HepG2 (cell line): ENCODE results near the gene UBR7. TPM values are rescaled to one million over a fixed set of nuclear protein-coding genes. Genes with fewer than 3 reads are reported as not detected.

Source experiments
- CENPT ChIP-seq: sonication (generic); formaldehyde crosslinking; IDR thresholded peaks from 2 replicates; pipeline ENCODE4 v1.8.0; 2022; ENCODE audit warnings: low read depth, mild to moderate bottlenecking, moderate library complexity, missing genetic modification reagents
- ISX ChIP-seq: sonication (generic); formaldehyde crosslinking; conservative IDR thresholded peaks from 2 replicates; pipeline ENCODE4 v1.5.0; 2020; ENCODE audit warnings: missing genetic modification reagents
- KDM2A ChIP-seq: sonication (generic); formaldehyde crosslinking; IDR thresholded peaks from 2 replicates; pipeline ENCODE4 v1.4.0; 2020; ENCODE audit warnings: low read depth, missing genetic modification reagents, borderline replicate concordance
- KLF13 ChIP-seq: sonication (generic); formaldehyde crosslinking; IDR thresholded peaks from 2 replicates; pipeline ENCODE4 v1.4.0; 2020; ENCODE audit warnings: mild to moderate bottlenecking, missing genetic modification reagents
- NAIF1 ChIP-seq: sonication (generic); formaldehyde crosslinking; IDR thresholded peaks from 2 replicates; pipeline ENCODE4 v1.5.0; 2020; ENCODE audit warnings: mild to moderate bottlenecking, missing genetic modification reagents, borderline replicate concordance
- NFIC ChIP-seq: IDR thresholded peaks from 2 replicates; pipeline ENCODE4 v1.6.1; 2012; ENCODE audit warnings: mild to moderate bottlenecking, low read length, inconsistent platforms
- PHF5A ChIP-seq: IDR thresholded peaks from one replicate; pipeline ENCODE4 v1.6.1; 2018; ENCODE audit warnings: low read depth, missing genetic modification reagents; ENCODE audit not compliant: unreplicated experiment
- SIX4 ChIP-seq: sonication (generic); formaldehyde crosslinking; IDR thresholded peaks from 2 replicates; pipeline ENCODE4 v1.4.0; 2020; ENCODE audit warnings: missing genetic modification reagents
- ZFP36 ChIP-seq: fragments of 150-350 bp; IDR thresholded peaks from 2 replicates; pipeline ENCODE4 v1.6.1; 2018; ENCODE audit warnings: borderline replicate concordance, low read length, low read depth; ENCODE audit not compliant: partially characterized antibody
- ZFP37 ChIP-seq: sonication (generic); formaldehyde crosslinking; IDR thresholded peaks from 2 replicates; pipeline ENCODE4 v1.4.0; 2020; ENCODE audit warnings: missing genetic modification reagents, borderline replicate concordance
- ZFP41 ChIP-seq: sonication (generic); formaldehyde crosslinking; IDR thresholded peaks from 2 replicates; pipeline ENCODE4 v1.4.0; 2020; ENCODE audit warnings: mild to moderate bottlenecking, missing genetic modification reagents, borderline replicate concordance
- ZNF160 ChIP-seq: sonication (generic); formaldehyde crosslinking; IDR thresholded peaks from 2 replicates; pipeline ENCODE4 v1.8.0; 2022; ENCODE audit warnings: mild to moderate bottlenecking, inconsistent platforms, missing genetic modification reagents
- ZNF274 ChIP-seq: sonication (generic); formaldehyde crosslinking; IDR thresholded peaks from 2 replicates; pipeline ENCODE4 v1.5.1; 2020; ENCODE audit warnings: mild to moderate bottlenecking, missing genetic modification reagents
- ZNF34 ChIP-seq: sonication (generic); formaldehyde crosslinking; IDR thresholded peaks from 2 replicates; pipeline ENCODE4 v1.4.0; 2020; ENCODE audit warnings: mild to moderate bottlenecking, missing genetic modification reagents, borderline replicate concordance
- ZNF382 ChIP-seq: sonication (generic); formaldehyde crosslinking; IDR thresholded peaks from 2 replicates; pipeline ENCODE4 v1.5.0; 2020; ENCODE audit warnings: missing genetic modification reagents, mild to moderate bottlenecking, borderline replicate concordance
- ZNF546 ChIP-seq: sonication (generic); formaldehyde crosslinking; conservative IDR thresholded peaks from 2 replicates; pipeline ENCODE4 v1.8.1; 2023; ENCODE audit warnings: mild to moderate bottlenecking, missing genetic modification reagents
- polyA plus RNA-seq, 8 experiments: library from polyadenylated mRNA; depleted of rRNA in 3 of 8; stranded (reverse) in 7 of 8; unstranded in 1 of 8; fragments of >200 nt; fragmentation: Illumina TruSeq in 4 of 8; extraction: Trizol in 4 of 8; gene quantifications; 2 replicates each; pipeline versions ENCODE4 v1.2.1 to v1.2.3, GENCODE V29; 2011 to 2016; ENCODE audit warnings: low read depth in 4 of 8, missing spikeins in 1 of 8, mixed read lengths in 1 of 8; ENCODE audit not compliant: insufficient read depth in 1 of 8
- total RNA-seq, 5 experiments: library from RNA; depleted of rRNA; stranded (reverse); fragments of >200 nt; fragmentation: Illumina TruSeq; extraction: Trizol; gene quantifications; 2 replicates each; pipeline ENCODE4 v1.2.3, GENCODE V29; 2016; ENCODE audit warnings: low read depth in 1 of 5
- TF ChIP-seq, protein P1 (sequence below): sonication (generic); formaldehyde crosslinking; IDR thresholded peaks from 2 replicates; pipeline ENCODE4 v1.4.0; 2020; ENCODE audit warnings: low read depth, missing genetic modification reagents
- TF ChIP-seq, protein P2 (sequence below): sonication (generic); formaldehyde crosslinking; IDR thresholded peaks from 2 replicates; pipeline ENCODE4 v1.5.0; 2020; ENCODE audit warnings: missing genetic modification reagents, mild to moderate bottlenecking, borderline replicate concordance
- TF ChIP-seq, protein P3 (sequence below): sonication (generic); formaldehyde crosslinking; IDR thresholded peaks from 2 replicates; pipeline ENCODE4 v1.5.0; 2020; ENCODE audit warnings: missing genetic modification reagents
- TF ChIP-seq, protein P4 (sequence below), 2 experiments: sonication (generic) in 1 of 2; formaldehyde crosslinking in 1 of 2; IDR thresholded peaks; 2 replicates each; pipeline versions ENCODE4 v1.4.0 to v1.6.1; 2018 to 2020; ENCODE audit warnings: missing genetic modification reagents in 2 of 2, borderline replicate concordance in 1 of 2, low read depth in 1 of 2, mild to moderate bottlenecking in 1 of 2, missing biosample characterization in 1 of 2

UBR7 gene
- total and polyA plus RNA-seq, 2 of the 13 experiments (the other 11 are each of a cell fraction or from before 2014, with no cell fraction given) = 11.0 to 19.7 TPM

DNA sequence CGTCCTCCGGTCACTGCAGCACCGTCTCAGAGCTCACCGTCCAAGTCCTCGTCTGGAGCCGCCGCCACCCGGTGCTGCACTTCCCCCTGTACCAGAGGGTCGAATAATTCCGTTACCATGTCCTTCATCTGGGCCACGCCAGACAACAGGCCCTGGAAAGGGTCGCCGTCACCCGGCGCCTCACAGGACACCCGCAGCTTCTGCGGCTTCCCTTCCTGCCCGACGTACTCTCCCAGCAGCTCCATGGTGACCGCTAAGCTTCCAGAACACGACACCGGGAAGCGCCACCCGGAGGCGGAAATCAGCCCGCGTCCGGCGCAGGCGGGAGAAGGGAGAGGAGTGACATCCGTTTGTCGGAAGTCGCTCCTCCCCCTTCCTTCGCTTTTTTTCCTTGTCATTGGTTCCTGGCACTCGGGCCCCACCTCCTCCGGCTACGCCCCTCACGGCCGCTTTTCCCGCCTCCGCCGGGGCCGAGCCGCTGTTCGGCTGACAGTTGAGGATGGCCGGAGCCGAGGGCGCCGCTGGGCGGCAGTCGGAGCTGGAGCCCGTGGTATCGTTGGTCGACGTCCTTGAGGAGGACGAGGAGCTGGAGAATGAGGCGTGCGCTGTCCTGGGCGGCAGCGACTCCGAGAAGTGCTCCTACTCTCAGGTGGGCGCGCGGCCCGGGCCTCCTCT is at the start of gene UBR7, which contains the start of gene GON7 (continued):
- TF ChIP-seq, protein P1, sequence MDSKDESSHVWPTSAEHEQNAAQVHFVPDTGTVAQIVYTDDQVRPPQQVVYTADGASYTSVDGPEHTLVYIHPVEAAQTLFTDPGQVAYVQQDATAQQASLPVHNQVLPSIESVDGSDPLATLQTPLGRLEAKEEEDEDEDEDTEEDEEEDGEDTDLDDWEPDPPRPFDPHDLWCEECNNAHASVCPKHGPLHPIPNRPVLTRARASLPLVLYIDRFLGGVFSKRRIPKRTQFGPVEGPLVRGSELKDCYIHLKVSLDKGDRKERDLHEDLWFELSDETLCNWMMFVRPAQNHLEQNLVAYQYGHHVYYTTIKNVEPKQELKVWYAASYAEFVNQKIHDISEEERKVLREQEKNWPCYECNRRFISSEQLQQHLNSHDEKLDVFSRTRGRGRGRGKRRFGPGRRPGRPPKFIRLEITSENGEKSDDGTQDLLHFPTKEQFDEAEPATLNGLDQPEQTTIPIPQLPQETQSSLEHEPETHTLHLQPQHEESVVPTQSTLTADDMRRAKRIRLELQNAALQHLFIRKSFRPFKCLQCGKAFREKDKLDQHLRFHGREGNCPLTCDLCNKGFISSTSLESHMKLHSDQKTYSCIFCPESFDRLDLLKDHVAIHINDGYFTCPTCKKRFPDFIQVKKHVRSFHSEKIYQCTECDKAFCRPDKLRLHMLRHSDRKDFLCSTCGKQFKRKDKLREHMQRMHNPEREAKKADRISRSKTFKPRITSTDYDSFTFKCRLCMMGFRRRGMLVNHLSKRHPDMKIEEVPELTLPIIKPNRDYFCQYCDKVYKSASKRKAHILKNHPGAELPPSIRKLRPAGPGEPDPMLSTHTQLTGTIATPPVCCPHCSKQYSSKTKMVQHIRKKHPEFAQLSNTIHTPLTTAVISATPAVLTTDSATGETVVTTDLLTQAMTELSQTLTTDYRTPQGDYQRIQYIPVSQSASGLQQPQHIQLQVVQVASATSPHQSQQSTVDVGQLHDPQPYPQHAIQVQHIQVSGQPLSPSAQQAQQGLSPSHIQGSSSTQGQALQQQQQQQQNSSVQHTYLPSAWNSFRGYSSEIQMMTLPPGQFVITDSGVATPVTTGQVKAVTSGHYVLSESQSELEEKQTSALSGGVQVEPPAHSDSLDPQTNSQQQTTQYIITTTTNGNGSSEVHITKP (CRISPR knock-in tag) = no peak
- TF ChIP-seq CENPT (CRISPR knock-in tag) (no peak), ZNF160 (CRISPR knock-in tag) (no peak), ZFP41 (CRISPR knock-in tag) (peak; percentile 60; the same call in 1 of the 2 replicates), ZFP36 (no peak), ZNF34 (CRISPR knock-in tag) (no peak), ISX (CRISPR knock-in tag) (no peak), ZFP37 (CRISPR knock-in tag) (peak; percentile 78; the same call in 1 of the 2 replicates), ZNF546 (CRISPR knock-in tag) (no peak; the same call in 1 of the 2 replicates), NAIF1 (no peak), NFIC (no peak), KDM2A (CRISPR knock-in tag) (peak; percentile 93), SIX4 (CRISPR knock-in tag) (peak; percentile 65; the same call in 1 of the 2 replicates), ZNF274 (CRISPR knock-in tag) (peak; percentile 88), ZNF382 (CRISPR knock-in tag) (no peak), KLF13 (CRISPR knock-in tag) (no peak), PHF5A (no peak)
- TF ChIP-seq, protein P2, sequence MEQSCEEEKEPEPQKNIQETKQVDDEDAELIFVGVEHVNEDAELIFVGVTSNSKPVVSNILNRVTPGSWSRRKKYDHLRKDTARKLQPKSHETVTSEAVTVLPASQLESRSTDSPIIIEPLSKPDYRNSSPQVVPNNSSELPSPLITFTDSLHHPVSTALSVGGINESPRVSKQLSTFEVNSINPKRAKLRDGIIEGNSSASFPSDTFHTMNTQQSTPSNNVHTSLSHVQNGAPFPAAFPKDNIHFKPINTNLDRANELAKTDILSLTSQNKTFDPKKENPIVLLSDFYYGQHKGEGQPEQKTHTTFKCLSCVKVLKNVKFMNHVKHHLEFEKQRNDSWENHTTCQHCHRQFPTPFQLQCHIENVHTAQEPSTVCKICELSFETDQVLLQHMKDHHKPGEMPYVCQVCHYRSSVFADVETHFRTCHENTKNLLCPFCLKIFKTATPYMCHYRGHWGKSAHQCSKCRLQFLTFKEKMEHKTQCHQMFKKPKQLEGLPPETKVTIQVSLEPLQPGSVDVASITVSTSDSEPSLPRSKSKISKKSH = no peak
- TF ChIP-seq, protein P3, sequence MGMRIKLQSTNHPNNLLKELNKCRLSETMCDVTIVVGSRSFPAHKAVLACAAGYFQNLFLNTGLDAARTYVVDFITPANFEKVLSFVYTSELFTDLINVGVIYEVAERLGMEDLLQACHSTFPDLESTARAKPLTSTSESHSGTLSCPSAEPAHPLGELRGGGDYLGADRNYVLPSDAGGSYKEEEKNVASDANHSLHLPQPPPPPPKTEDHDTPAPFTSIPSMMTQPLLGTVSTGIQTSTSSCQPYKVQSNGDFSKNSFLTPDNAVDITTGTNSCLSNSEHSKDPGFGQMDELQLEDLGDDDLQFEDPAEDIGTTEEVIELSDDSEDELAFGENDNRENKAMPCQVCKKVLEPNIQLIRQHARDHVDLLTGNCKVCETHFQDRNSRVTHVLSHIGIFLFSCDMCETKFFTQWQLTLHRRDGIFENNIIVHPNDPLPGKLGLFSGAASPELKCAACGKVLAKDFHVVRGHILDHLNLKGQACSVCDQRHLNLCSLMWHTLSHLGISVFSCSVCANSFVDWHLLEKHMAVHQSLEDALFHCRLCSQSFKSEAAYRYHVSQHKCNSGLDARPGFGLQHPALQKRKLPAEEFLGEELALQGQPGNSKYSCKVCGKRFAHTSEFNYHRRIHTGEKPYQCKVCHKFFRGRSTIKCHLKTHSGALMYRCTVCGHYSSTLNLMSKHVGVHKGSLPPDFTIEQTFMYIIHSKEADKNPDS (CRISPR knock-in tag) = no peak
- TF ChIP-seq, protein P4, sequence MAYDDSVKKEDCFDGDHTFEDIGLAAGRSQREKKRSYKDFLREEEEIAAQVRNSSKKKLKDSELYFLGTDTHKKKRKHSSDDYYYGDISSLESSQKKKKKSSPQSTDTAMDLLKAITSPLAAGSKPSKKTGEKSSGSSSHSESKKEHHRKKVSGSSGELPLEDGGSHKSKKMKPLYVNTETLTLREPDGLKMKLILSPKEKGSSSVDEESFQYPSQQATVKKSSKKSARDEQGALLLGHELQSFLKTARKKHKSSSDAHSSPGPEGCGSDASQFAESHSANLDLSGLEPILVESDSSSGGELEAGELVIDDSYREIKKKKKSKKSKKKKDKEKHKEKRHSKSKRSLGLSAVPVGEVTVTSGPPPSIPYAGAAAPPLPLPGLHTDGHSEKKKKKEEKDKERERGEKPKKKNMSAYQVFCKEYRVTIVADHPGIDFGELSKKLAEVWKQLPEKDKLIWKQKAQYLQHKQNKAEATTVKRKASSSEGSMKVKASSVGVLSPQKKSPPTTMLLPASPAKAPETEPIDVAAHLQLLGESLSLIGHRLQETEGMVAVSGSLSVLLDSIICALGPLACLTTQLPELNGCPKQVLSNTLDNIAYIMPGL (CRISPR knock-in tag; IDR thresholded peaks at IDR 0.05; ENCODE audit: borderline replicate concordance in 1 of 2, low read depth in 1 of 2) = peak; percentile 75 to 86
